Activated T-cell treated with anti-CD3 and anti-CD28 coated beads for 48 hours (primary cell): ENCODE data around the gene NFILZ.
"Not testable (repeated sequence)": the region's sequence is repeated elsewhere in the genome, so short reads cannot be mapped to it uniquely, and the experiment has no call there.

Experiments
- DNase-seq: peaks from one replicate; pipeline ENCODE4 v3.0.0-alpha.2; 2020; ENCODE audit warnings: low read depth

The NFILZ gene

DNA sequence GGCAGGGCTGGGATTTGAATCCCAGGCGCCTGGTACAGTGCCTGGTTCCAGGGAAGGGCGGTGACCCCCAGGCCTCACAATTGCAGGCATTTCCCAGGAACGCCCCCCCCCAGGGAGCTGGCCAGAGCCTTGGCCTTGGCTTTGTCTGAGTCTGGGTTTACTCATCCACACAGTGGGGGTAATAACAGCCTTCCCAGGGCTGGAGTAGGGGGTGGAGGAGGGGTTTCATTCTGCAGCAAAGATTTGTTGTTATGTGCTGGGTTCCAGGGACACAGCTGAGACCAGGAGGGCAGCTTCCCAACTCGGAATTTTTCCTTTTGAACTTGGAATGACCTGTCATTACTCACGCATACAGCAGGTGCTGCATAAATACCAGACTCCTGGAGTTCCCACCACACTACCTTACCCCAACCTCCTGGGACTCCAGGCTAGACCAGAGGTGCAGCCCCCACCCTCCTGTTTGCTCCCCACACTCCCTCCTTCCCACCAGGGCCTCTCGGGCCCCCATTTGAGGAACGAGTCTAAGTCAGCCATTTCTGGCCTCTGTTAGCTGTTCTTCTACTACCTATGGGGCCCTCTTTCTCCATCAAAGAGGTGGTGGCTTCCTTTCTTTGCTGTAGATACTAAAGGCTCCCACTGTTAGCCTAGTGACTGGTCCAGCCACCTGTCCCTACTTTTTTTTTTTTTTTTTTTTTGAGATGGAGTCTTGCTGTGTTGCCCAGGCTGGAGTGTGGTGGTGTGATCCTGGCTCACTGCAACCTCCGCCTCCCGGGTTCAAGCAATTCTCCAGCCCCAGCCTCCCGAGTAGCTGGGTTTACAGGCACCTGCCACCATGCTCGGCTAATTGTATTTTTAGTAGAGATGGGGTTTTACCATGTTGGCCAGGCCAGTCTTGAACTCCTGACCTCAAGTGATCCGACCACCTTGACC lies 18.3 kb upstream of the NFILZ start:
- no peak for DNase-seq

DNA sequence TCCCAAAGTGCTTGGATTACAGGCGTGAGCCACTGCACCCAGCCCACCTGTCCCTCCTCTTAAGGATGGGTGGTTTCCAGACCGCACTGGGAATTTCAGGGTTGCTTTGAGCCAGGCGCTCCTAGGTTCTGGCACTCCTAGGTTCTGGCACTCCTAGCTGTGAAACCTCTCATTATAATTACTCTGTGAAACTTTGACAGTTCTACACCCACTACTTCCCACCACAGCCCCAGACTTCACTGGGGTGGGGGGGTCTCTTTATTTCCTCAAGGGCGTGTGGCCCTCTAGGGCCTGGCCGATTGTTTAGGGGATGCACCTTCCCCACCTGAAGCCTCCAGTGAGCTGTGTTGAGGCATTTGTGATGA lies 17.6 kb upstream of the NFILZ start:
- no peak for DNase-seq

DNA sequence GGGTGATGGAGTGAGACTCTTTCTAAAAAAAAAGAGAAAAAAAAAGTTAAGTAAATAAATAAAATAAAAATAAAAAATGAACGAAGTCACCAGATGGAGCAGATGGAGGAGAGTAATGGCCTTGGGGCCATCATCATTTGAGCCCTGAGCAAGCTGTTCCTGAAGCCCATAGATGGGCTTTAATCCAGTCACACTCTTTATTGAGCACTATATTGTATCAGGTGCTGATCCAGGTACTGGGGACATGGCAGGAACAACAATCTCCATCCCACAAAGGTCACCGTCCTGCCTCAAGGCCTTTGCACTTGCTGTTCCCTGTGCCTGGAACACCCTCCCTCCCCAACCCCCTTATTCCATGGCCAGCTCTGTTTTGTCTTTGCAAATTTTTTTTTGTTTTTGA lies 16.0 kb upstream of the NFILZ start:
- DNase-seq, result no peak

DNA sequence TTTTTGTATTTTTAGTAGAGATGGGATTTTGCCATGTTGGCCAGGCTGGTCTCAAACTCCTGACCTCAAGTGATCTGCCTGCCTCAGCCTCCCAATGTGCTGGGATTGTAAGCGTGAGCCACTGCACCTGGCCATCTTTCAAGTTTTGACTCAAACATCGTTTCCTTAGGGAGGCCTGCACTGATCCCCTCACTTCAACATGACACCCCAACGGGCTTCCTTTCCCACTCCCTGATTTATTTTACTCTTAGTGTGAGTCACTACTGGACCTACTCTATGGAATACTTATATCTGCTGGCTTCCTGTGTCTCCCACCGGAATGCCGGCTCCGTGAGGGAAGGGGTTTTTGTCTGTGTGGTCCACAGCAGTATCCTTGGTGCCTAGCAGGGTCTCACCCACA lies 15.4 kb upstream of the NFILZ start:
- DNase-seq, result no peak

DNA sequence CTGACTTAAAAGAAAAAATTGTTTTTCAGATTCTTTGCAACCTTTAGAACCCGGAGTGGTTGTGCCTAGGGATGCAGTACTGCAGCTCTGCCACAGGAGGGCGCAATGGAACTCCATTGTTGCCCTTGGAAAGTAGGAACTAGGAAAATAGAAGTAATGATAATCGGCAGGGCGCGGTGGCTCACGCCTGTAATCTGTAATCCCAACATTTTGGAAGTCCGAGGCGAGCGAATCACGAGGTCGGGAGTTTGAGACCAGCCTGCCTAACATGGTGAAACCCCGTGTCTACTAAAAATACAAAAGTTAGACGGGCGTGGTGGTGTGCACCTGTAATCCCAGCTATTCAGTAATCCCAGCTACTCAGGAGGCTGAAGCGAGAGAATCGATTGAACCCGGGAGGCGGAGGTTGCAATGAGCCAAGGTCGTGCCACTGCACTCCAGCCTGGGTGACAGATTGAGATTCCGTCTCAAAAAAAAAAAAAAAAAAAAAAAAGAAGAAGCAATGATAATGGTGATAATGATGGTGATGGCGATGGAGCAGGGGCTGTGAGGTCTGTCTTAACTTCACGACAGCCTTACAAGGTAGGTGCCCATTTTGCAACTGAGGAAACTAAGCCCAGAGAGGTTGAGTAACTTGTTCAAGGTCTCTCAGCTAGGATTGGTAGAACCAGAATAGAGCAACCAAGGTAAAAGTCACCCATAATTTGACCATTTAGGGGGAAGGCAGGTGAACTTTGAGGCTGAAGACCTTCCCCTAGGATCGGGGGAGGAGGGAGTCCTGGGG lies 14.4 kb upstream of the NFILZ start:
- DNase-seq, result peak; percentile 49

DNA sequence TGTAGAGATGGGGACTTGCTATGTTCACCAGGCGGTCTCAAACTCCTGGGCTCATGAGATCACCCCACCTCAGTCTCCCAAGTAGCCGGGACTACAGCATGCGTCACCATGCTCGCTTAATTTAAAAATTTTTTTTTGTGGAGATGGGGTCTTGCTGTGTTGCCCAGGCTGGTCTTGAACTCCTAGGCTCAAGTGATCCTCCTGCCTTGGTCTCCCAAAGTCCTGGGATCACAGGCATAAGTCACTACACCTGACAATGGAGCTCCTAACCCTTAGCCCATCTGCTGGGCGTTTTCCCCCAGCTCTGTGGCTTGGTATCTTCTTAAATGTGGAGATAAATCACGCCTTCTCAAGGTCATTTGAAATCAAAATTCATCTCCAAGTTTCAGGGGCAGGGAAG lies 13.6 kb upstream of the NFILZ start:
- DNase-seq, result no peak

DNA sequence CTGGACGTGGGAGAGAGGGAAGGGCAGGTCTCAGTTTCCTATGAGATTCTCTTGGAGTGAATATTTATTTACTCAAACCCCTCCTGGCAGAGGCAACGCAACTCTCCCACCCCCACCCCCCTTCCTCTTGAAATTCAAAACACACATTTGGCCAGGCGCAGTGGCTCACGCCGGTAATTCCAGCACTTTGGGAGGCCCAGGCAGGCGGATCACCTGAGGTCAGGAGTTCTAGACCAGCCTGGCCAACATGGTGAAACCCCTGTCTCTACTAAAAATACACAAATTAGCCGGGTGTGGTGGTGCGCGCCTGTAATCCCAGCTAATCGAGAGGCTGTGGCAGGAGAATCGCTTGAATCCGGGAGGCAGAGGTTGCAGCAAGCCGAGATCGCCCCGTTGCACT lies 13.1 kb upstream of the NFILZ start:
- not testable (repeated sequence) for DNase-seq

DNA sequence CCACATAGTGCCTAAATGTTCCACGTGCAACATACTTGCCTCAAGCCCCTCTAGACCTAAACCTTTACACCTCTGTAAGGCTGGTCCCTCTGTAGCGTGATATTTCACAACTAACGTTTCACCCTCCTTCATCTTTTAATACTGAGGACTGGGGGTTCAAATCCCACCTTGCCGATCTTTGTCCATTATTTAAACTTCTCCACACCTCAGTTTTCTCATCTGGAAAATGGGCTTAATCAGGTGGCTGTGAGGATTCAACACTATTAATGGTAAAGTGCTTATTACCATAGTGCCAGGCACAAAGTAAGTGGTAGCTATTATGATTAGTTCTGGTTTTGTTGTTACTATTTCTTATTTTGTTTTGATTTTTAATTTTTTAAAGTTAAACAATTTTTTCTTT lies 12.4 kb upstream of the NFILZ start:
- DNase-seq, result no peak

DNA sequence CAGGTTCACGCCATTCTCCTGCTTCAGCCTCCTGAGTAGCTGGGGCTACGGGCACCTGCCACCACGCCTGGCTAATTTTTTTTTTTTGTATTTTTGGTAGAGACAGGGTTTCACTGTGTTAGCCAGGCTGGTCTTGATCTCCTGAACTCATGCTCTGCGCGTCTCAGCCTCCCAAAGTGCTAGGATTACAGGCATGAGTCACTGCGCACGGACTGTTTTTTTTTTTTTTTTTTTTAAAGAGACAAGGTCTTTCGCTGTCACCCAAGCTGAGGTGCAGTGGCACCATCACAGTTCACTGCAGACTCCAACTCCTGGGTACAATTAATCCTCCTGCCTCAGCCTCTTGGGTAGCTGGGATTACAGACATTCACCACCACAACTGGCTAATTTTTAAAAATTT lies 11.7 kb upstream of the NFILZ start:
- DNase-seq, result no peak

DNA sequence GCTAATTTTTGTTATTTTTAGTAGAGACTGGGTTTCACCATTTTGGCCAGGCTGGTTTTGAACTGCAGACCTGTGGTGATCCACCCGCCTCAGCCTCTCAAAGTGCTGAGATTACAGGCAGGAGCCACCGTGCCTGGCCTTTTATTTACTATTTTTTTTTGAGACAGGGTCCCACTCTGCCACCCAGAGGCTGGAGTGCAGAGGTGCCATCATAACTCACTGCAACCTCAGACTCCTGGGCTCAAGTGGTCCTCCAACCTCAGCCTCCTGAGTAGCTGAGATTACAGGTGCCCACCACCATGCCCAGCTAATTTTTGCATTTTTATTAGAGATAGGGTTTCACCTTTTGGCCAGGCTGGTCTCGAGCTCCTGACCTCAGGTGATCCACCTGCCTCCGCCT lies 7.5 kb upstream of the NFILZ start:
- not testable (repeated sequence) for DNase-seq

DNA sequence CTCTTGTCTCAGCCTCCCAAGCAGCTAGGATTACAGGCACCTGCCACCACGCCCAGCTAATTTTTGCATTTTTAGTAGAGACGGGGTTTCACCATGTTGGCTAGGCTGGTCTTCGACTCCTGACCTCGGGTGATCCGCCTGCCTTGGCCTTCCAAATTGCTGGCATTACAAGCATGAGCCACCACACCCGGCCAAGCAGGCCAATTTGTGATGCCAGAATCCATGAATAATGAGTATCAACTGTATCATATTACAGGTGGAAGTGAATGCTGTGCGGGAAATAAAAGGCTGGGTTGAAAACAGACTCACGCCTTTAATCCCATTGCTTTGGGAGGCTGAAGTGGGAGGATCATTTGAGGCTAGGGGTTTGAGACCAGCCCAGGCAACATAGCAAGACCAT lies 3.6 kb upstream of the NFILZ start:
- no peak for DNase-seq

DNA sequence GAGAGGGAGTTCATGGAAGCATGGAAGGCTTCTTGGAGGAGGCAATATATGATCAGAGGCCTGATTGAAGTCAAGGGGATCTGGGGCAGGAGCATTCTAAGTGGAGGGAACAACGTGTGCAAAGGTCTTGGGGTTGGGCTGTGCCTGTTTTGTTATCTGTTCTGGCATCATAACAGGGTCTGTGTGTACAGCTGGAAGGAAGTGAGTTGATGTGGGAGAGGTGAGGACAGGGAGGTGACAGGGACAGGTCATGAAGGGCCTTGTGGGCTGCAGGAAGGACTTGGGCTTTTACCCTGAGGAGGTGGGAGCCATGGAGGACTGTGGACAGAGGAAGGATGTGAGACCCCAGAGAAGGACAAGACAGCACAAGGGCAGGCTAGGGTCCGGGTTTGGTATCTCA lies 1.2 kb upstream of the NFILZ start:
- no peak for DNase-seq

DNA sequence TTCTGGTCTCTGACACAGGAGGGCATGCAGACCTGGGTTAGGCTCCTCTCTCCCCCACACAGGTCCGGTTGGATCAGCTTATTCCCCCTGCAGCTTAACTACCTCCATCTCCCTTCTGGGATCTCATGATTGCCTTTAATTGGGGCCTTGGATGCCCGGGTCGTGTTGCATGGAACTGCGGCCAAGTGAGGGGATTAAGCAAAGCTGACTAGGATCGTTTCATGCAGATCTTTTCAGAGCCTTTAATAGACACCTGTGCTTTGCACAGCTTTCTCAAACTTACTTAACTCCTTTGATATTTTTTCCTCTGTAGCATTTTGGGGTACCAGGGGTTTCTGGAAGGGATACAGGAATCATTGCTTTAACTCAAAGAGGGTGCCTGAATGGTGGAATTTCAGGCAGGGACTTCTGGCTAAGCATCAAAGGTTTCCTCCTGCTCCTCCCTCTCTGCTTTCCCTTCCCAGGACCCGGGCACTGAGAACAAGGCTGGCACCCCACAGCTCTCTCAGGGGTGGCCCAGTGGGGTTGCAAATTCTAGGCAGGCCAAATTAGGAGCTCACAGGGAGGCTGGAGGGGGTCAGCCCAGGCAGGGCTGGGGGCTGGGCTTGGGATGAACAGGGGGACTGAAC lies 477 bp downstream of the NFILZ start:
- DNase-seq, result no peak

DNA sequence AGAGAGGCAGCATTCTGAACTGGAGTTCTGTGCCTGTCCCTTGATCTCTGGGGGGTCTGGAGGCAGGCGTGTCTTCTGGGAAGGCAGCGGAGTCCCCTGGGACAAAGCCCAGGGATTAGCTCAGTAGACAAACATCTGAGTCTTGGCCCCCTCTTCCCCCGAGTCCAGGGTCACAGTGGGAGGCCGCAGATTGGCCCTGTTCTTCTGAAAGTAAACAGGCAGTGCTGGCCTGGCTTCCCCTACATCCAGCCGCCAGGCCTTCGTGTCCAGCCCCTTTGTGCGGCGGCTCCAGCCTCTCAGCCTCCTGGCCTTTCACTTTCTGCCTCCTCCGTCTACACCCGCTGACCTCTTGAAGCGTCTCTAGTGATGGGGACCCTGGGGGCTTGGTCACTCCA lies 989 bp downstream of the NFILZ start:
- DNase-seq, result no peak

DNA sequence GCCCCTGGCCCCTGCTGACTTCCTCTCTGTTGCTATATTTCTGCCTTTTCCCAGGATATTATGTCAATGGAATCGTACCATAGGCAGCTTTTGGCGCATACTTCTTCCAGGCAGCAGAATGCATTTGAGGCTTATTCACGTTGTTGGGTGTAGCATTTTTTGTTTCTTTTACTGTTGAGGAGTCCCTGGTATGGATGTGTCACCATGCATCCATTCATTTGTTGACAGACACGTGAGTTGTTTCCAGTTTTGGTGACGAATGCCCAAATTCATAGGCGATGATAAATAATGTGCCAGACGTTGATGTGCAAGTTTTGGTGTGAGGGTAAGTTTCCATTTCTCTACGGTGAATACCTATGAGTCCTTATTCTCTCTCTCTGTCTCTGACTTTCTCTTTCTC lies 5.0 kb downstream of the NFILZ start:
- DNase-seq, result no peak

DNA sequence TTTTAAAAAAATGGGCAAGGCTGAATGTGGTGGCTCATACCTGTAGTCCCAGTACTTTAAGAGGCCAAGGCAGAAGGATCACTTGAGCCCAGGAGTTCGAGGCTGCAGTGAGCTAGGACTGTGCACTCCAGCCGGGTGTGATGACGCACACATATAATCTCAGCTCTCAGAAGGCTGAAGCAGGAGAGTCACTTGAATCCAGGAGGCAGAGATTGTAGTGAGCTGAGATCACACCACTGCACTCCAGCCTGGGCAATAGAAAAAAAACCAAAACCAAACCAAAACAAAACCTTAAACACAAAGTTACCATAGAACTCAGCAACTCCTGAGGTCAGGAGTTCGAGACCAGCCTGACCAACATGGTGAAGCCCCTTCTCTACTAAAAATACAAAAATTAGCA lies 6.6 kb downstream of the NFILZ start:
- not testable (repeated sequence) for DNase-seq

DNA sequence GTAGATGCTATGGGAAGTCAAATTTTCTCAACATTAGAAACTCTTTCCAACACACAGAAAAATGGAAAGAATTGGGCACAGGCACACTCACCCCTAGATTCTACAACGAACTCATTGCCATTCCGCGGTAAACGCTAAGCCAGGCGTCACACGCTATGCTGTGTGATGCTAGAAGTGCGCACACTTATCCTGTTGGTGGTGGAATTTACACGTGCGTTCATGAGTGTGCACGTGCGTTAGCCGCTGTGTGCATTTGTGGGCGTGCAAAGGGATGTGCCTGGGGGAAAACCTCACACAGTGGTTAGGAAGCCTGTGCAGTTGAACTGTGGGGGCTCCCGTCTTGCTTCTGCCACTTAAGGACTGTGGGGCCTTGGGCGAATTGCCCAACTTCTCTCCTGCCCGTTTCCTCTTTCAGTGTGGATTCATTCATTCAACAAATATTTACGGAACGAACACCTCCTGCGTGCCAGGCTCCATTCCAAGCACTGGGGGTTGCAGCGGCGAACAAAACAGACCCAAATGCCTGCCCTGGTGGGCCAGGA lies 7.7 kb downstream of the NFILZ start:
- DNase-seq, result no peak

DNA sequence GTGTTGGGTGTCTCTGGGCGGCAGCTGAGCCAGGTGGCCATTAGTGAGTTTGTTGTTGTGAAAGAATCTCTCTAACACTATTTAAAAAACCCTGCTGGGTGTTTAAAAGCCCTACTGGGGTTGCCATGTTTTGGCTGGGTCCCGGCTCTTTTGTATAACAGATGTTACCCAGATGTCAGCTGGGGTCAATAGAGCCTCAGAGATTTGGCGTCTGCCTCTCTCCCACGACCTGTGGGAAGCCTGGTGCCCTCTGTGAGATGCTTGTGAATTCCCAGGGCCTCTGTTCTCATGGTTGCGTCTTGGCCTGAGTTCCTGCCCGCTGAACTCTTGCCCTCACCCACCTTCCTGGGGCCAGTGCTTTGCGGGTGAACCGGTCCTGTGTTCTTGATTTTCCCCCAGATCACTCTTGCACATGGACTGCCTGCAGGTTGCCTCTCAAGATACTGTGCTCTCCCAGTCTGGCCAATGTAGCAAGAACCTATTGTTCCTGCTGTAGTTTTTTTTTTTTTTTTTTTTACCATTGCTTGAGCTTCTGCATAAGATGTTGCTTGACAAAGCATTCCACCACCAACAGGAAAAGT lies 9.5 kb downstream of the NFILZ start:
- DNase-seq, result no peak

DNA sequence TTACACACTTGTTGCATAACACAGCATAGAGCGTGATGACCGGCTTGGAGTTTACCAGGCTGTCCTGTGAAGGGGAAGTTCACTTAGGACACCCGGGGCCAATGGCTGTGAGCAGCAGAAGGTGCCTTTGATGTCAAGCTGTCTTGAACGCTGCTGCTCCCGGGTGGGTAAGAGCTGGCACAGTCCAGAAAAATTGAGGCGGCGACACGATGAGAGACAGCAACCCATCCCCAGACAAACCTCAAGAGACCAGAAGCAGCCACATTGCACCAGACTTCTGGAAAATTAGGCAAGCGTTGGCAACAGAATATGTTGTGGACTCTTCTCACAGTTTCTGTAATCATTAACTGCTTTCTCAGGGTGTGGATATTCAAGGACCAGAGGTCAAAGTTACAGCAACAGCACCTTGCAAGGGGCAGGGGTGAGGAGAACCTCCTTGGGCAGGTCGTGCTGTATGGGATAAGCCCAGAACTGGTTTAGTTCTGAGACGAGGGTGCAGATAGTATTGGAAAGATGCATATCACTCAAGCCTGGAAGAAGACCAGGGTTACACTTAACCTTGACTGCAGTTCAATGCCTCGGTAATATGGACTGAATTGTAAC lies 10.1 kb downstream of the NFILZ start:
- DNase-seq, result no peak

DNA sequence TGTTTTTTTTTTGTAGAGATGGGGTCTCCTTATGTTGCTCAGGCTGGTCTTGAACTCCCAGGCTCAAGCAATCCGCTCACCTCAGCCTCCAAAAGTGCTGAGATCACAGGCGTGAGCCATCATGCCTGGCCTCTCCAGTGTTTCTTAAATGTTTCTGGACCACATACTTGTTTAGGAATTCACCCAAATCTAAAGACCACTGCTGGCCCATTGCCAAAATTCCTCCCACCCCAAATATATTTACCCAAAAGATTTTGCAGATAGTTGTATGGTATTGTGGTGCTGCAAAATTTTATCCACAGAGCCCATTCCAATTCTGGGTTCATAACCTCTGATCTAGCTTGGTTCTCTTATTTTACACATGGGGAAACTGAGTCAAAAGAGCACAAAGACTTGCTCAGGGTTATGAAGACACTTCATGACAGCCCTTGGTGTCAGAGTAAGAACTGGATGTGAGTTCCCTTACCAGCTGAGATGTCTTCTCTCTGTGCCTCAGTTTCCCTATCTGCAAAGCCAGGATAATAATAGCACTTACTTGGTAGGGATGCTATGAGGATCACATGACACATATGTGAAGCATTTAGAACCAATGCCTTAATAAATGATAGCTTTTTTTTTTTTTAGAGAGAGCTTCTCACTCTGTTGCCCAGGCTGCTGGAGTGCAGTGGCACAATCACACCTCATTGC lies 10.9 kb downstream of the NFILZ start:
- no peak for DNase-seq

DNA sequence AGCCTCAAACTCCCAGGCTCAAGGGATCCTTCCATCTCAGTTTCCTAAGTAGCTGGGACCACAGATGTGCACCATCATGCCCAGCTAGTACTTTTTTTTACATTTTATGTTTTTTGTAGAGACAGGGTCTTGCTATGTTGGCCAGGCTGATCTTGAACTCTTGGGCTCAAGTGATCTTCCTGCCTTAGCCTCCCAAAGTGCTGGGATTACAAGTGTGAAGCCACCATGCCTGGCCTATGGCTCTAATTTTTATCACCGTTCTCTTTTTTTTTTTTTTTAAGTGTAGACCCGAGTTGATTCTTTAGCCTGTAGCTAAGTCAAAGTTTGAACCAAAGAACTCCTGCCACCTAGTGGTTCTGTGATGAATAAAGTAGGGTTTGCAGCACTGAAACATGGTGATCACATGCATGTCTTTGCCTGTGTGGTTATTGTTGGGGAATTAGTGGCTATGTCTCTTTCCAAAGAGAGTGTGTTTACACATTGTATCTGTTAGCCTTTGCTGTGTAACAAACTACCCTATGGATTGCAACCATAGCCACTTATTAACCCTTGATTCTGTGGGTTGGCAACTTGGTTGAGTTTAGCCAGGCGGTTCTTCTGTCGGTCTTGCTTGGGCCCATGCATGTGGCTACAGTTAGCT lies 11.6 kb downstream of the NFILZ start:
- no peak for DNase-seq
